NB4 (cell line): ENCODE results near the gene AGPAT3.

ENCODE experiments used
- CTCF ChIP-seq: IDR thresholded peaks from one replicate; pipeline ENCODE4 v1.5.1; 2012; ENCODE audit warnings: low read depth, low read length
- POLR2A ChIP-seq: IDR thresholded peaks from 2 replicates; pipeline ENCODE4 v1.6.1; 2011; ENCODE audit warnings: mild to moderate bottlenecking; ENCODE audit not compliant: insufficient read length; ENCODE audit errors: extremely low read depth

- TF ChIP-seq CTCF (no peak), POLR2A (no peak)
These were observed 25.0 kb downstream of the AGPAT3 start for GRCh38 chr21:43890042-43890441.
